ENCODE data around the gene PIP5K1B. TPM values are rescaled to one million over a fixed set of nuclear protein-coding genes. Genes with fewer than 3 reads are reported as not detected.

PIP5K1B gene
- total and polyA plus RNA-seq, 2 of the 13 experiments (the other 11 are each of a cell fraction or from before 2014, with no cell fraction given), result 15.8 to 17.5 TPM

DNA sequence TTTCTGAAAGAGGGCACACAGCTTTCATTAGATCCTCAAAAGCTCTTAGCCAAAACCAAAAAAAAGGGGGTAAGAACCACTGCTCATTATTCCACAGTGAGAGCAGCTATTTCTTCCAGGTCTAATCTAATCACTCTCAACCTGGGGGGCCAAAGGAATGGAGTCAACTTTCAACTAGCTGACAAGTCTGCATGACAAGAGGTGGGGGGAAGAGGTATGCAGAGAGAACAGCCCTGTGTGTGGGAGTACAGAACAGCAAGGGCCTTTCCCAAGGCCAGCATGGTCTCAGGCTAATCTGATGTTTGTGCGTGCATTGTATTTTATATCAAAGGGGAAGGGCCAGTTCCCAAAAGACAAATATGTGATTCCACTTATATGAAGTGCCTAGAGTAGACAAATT lies 36.9 kb upstream of the PIP5K1B start (continued):
- TF ChIP-seq ZNF318 (CRISPR knock-in tag; IDR thresholded peaks at IDR 0.05) (no peak), ETV5 (CRISPR knock-in tag; IDR thresholded peaks at IDR 0.05; ENCODE audit: borderline replicate concordance) (no peak), TBX2 (CRISPR knock-in tag; IDR thresholded peaks at IDR 0.05; ENCODE audit: borderline replicate concordance) (no peak)

GRCh38 chr9:68669218-68669617 lies 35.8 kb upstream of the PIP5K1B start:
- H3K4me3 ChIP-seq (replicated peaks in 1 of 3; ENCODE audit: insufficient read depth in 1 of 3, low read depth in 2 of 3, low read length in 3 of 3), result no peak overlapping the region
- H2AFZ ChIP-seq (ENCODE audit: low read length), result no peak overlapping the region
- BruUV-seq (replicated peaks), result no TSS peak
- ChIA-PET CTCF (ENCODE audit: low intra/inter-chr PET ratio, low total read pairs) (no interaction called here), POLR2A (no interaction called here)
- ATAC-seq (no peak), DNase-seq (ENCODE audit: low spot score) (no peak), FAIRE-seq (no peak)
- no peak overlapping the region for H3K27ac ChIP-seq (ENCODE audit: extremely low read length, insufficient read depth, low read length)
- H4K20me1 ChIP-seq (ENCODE audit: insufficient read depth, low read length), result no peaks in the 10 kb centered on the region
- H3K9me3 ChIP-seq (ENCODE audit: low read length), result no peaks in the 10 kb centered on the region
- in situ Hi-C loops (cut with HindIII; ENCODE audit: extremely low pct_ligation_motif_present, low pct_unique_long_range_greater_than_20kb), result no loop called here
- H3K36me3 ChIP-seq (replicated peaks in 1 of 2; ENCODE audit: control insufficient read depth in 1 of 2, insufficient read depth in 2 of 2, low read length in 2 of 2), result no peaks in the 10 kb centered on the region
- 33% methylated on average over 9 of the region's 9 CpGs for WGBS (ENCODE audit: low lambda C conversion rate)
- no peak overlapping the region for H3K4me2 ChIP-seq (ENCODE audit: low read depth, low read length)
- H3K79me2 ChIP-seq (ENCODE audit: insufficient read depth, low read length), result no peaks in the 10 kb centered on the region
- TF ChIP-seq ZSCAN12 (CRISPR knock-in tag; IDR thresholded peaks at IDR 0.05), result no peak
- TF ChIP-seq ZNF790 (CRISPR knock-in tag; IDR thresholded peaks at IDR 0.05; ENCODE audit: borderline replicate concordance), result no peak
- TF ChIP-seq GLMP (CRISPR knock-in tag; IDR thresholded peaks at IDR 0.05; ENCODE audit: borderline replicate concordance), result no peak
- TF ChIP-seq MEF2D (CRISPR knock-in tag; IDR thresholded peaks at IDR 0.05), result no peak
- no peaks in the 10 kb centered on the region for H3K4me1 ChIP-seq (ENCODE audit: insufficient read depth, low read length)
- peaks cover 1 to 25% of the 10 kb centered on the region in 2 experiments; a peak in 3 of 5 replicates for H3K27me3 ChIP-seq (ENCODE audit: control insufficient read depth in 1 of 2, insufficient read depth in 2 of 2, low read length in 2 of 2)
- H3K9ac ChIP-seq (ENCODE audit: insufficient read depth, low read depth, low read length), result no peak overlapping the region
- intact Hi-C loops (cut with micrococcal nuclease; ENCODE audit: unreplicated experiment), result no loop called here
